GM21528 (cell line): Measurements from ENCODE around the gene SOHLH1.

Experiments used
- ATAC-seq: cut with Tn5 transposase; IDR thresholded peaks from one replicate; pipeline ENCODE4 v1.9.1; 2021; ENCODE audit warnings: mild to moderate bottlenecking, moderate library complexity; ENCODE audit not compliant: unreplicated experiment, low FRiP score

Gene SOHLH1

GRCh38 chr9:135699440-135699839, at the start of gene SOHLH1:
SOHLH1 (minus strand) TSS chr9:135699481; CDS start chr9:135699467, 14 bp downstream.
- no peak for ATAC-seq

DNA sequence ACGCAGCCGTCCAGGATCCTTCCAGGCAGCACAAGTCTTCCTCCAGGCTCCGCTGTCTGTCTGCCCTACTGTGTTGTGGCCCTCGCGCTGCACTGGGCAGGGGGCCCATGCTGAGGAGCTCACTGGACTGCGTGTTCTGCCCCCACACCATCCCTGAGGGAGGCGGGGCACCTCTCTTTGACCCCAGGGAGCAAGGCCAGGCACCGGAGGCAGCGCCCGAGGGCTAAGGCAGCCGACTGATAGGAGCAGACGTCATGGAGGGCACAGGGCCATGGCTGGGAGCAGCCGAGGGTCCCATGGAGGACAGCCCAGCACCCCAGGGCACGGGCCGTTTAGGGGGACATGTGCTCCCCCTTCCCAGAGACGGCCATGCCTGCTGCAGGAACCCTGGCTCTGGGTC, 49.4 kb upstream of the SOHLH1 start:
- no peak for ATAC-seq

DNA sequence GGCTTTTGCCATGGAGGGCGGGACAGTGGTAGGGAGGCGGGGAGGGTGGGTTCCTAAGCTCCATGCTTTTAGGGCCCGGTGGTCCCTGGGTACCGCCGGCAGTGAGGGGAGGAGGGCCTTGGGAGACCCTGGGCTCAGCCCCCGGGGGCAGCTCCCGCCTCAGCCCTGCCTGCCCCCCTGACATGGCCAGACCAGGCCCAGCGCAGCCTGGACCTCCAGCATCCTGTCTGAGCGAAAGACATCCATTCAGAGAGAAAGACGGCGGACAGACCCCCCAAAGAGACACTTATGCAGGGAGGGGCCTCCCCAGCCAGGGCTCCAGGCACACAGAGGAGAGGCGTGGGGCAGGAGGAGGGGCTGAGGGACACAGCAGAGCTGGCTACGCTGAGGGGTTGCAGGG, 48.0 kb upstream of the SOHLH1 start:
- no peak for ATAC-seq

- no peak for ATAC-seq
These were observed 47.3 kb upstream of the SOHLH1 start for GRCh38 chr9:135746565-135746964.

DNA sequence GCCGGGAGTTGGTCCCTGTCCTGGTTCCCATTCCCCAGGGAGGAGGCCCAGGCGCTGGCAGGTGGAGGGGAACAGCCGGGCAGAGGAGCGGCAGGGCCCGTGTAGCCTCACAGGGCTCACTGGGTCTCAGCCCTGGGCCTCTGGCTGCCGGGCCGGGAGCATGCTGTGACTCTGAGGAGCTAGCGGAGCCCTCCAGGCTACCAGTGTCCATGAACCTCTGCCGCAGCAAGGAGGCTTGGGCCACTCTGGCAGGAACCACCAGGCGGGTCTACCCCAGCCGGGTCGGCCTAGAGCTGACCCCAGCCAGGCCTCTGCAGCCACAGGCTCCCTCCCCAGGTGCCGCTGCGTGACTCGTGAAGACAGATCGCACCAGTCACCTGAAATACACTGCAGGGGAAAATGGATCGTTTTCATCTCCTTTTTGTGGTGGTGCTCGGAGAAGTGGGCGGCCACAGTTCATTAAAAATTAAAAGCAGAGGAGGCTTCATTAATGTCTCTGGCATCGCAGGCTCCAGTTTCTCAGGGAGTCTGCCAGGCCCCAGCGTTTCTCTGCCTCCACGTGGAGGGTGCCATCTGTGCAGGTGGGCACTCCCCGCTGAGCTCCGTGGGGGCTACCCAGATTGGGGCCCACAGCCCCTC, 46.5 kb upstream of the SOHLH1 start:
- ATAC-seq, result no peak

DNA sequence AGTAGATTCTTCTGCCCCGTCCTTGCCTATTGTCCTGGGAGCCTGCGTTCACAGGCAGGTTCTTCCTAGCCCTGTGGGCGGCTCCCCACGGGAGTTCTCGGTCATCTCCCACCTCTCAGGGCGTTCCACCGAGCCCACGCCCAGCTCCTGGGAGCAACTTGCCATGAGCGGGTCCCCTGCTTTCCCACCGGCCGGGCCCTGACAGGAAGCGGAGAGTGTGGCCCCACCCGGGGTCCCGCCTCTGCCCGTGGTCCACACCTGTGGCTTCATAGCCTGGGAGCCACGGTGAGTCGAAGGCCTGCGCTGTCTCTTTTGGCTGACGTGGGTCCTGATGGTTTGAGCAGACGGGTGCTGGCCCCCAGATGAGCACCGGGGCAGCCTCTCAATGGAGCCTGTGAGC, 45.9 kb upstream of the SOHLH1 start:
- no peak for ATAC-seq

DNA sequence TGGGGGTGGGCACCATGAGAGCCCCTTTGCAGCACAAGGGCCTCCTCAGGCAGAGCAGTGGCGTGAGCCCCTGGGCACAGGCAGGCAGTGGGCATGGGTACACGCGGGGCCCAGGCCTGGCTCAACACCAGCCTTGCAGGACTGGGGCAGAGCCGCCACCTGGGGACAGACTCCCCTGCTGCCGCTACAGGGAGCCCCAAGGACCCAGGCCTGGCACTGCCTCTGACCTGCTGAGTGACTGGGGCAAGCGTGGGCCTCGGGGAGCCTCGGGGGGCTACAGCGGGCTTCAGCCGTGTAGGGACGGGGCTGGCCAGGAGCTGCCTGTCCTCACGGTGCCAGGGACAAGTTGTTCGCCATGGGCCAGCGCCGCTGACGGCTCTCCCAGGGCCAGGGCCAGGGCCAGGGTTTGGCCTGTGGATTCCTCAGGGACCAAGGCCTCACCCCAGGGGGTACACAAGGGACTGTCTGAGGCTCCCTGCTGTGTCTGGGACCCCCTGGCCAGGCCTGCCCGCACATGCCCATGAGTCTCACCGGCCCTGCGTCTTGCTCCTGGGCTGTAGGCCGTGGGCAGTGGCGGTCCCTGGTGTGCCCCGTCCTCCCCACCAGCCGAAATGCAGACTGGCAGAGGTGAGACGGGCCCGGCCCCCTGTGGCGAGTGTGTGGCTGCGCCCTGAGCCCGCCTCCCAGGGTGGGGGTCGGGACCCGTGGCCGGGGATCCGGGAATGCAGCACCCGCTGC, 45.2 kb upstream of the SOHLH1 start:
- ATAC-seq, result no peak

- ATAC-seq, result no peak
These were observed 44.5 kb upstream of the SOHLH1 start for GRCh38 chr9:135743546-135744332.

DNA sequence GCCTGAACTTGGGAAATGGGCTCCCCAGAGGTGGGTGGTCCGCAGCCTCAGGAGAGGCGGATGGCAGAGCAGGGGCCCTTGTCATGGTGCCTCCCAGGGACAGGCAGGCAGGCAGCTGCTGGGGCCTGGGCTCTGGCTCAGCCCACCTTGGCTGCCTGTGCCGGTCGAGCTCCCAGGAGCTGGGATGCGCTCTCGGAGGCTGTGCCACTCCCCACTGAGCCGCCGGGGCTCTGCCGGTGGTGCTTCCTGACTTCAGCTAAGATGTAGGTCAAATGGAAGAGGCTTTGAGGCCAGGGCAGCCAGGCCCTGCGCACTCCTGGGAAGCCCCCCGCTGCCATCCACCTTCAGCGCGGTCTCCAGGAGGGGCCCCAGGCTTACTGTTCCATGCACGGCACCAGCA, 43.7 kb upstream of the SOHLH1 start:
- ATAC-seq, result no peak

DNA sequence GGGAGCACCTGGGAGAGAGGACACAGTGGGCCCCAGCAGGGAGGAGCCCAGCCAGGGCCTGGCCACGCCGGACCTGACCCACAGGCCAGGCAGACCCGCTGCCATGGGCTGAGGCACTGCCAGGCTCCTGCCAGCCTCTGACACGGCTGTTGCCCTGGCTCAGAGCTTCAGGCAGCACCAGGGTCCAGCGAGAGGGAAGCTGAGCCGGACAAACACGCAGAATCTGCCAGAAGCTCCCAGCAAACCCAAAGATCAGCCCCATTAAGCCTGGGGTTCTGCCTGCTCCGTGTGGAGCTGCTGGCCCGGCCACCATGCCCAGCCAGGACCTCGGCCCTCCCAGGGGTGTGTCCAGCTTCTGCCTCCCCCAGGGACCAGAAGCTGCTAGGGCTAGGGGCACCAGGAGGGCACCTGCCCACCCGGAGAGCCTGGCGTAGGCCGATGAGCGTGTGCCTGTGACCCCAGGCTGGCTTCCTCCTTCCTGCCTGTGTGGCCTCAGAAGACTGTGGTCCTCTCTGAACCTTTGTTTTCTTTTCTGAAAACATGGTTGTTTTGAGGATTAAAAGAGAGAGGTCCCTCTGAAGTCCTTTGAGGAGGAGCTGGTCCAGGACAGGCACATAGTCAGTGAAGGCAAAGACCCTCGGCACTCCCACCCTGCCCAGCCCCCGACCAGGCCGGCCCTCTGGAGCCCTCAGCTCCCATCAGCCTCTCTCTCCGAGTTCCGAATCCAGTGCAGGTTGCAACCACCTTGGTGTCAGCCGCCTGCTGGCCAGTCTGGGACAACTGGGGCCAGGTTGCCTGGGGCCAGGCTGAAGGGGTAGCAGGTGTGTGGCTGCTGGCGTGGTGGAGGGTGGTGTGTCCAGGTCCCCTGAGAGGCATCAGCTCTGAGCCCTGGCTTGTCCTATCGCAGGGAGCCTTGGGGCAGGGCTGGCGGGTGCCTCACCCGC, 42.3 kb upstream of the SOHLH1 start:
- ATAC-seq, result no peak

DNA sequence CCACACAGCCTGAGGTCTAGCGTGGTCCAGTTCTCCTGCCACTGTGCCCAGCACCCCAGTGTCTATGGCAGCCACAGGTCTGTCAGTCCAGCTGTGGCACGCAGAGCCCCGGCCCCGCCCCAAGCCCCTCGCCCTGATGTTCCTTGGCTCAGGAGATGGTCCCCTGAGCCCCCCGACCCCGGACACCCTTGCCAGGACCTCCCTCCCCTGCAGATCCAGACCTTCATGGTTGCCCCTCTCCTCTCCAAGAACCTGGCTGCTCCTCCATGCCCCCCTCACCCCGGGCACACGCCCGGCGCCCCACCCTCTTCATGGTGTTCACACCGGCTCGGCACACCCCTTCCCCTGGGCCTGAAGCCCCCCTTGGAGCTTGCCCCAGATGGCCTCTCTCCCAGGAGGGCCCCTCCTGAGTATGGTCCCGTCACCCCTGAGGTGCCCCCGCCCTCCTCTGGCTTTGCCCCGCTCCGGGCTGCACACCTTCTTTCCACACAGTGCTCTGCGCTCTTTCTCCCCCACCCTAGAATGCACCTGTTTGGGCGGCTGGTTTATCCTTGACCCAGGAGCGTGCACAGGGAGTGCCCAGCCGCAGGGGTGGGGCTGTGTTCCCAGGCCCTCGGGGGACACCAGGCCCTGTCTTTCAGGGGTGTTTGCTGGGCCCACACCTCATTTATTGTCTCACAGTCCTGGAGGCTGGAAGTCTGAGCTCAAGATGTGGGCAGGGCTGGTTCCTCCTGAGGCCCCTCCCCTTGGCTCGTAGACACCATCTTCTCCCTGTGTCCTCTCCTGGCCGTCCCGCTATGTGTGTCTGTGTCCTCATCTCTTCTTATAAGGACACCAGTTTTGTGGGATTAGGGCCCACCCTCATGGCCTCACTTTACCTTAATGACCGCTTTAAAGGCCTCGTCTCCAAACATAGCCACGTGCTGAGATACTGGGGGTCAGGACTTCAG, 40.3 kb upstream of the SOHLH1 start:
- ATAC-seq, result no peak

- no peak for ATAC-seq
These were observed 38.7 kb upstream of the SOHLH1 start for GRCh38 chr9:135737840-135738521.

GRCh38 chr9:135736979-135737839, 37.9 kb upstream of the SOHLH1 start:
- ATAC-seq, result no peak

DNA sequence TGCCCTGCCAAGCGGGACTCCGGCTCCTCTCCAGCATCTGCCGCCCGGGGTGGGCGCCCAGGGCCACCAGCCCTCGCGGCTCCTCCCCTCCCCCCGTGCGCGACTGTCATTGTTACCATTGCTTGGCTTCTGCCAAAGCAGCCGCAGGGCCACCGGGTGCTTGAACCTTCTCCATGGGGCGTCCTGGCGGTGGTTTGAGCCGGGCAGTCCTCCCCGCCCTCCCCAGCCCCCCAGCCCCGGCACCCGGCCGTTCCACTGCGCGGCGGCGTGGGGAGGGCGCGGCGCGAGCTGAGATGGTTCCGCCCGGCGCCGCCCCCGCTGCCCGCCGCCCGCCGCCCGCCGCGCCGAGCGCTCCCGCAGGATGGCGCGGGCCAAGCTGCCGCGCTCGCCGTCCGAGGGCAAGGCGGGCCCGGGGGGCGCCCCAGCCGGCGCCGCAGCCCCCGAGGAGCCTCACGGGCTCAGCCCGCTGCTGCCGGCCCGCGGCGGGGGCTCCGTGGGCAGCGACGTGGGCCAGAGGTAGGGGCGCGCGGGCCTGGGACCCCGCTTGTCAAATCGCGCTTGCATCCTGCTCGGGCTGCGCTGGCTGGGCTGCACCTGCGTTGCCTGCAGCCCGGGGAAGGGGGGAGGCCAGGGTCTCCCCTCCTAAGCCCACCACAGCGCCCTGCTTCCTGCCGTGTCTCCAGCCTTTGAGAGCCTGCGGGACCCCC, 37.1 kb upstream of the SOHLH1 start:
- no peak for ATAC-seq

GRCh38 chr9:135734616-135735144, 35.4 kb upstream of the SOHLH1 start:
- ATAC-seq, result no peak

DNA sequence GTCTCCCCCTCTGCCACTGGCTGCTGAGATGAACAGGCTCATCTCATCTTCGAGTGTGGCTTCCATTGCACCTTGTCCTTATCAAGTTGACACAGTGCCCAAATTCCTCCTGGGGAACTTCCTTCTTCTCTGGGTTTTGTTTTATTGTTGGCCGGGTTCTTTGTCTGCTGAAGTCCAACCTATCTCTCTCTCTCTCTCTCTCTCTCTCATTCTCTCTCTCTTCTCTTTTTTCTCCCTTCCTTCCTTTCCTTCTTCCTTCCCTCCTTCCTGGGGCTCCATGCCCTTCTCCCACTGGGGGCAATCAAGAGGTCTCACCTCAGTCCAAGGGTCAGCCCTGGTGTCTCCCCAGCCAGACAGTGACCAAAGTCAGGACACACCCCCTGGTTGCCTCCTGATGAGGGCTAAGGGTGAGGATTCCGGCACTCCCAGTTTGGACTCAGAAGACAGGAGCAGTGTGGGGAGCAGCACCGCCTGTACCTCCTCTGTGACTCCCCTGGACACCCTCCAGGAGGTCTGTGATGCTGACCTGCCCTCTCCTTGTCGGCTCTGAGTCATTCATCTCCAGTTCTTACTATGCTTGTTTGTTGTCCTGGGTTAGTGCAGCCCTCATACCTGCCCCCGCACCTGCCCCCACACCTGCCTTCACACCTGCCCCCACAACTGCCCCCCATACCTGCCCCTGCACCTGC, 33.4 kb upstream of the SOHLH1 start:
- ATAC-seq, result no peak
